H9 (cell line): ENCODE data around the gene AJAP1. TPM values are rescaled to one million over a fixed set of nuclear protein-coding genes. Genes with fewer than 3 reads are reported as not detected.

ENCODE experiments used
- DNase-seq: peaks from one replicate; pipeline ENCODE4 v3.0.0-alpha.2; 2017
- H2AFZ ChIP-seq: one replicate; pipeline ENCODE4 v1.6.1; 2013; ENCODE audit warnings: mild to moderate bottlenecking, low read length, control low read depth, moderate library complexity
- H2AK5ac ChIP-seq: 2 replicates; pipeline ENCODE4 v1.6.1; 2013; ENCODE audit warnings: low read length, control low read depth, mixed read lengths; ENCODE audit not compliant: insufficient read length
- H2BK120ac ChIP-seq: one replicate; pipeline ENCODE4 v1.6.1; 2013; ENCODE audit warnings: low read depth, mild to moderate bottlenecking, low read length, control low read depth, inconsistent platforms; ENCODE audit not compliant: poor library complexity, severe bottlenecking
- H2BK12ac ChIP-seq: 2 replicates; pipeline ENCODE4 v1.6.1; 2013; ENCODE audit warnings: low read length, control low read depth, mixed read lengths, low read depth; ENCODE audit not compliant: insufficient read length
- H2BK15ac ChIP-seq: 2 replicates; pipeline ENCODE4 v1.6.1; 2013; ENCODE audit warnings: low read depth, low read length, control low read depth
- H2BK20ac ChIP-seq: one replicate; pipeline ENCODE4 v1.6.1; 2013; ENCODE audit warnings: low read depth, mild to moderate bottlenecking, low read length, control low read depth, inconsistent platforms; ENCODE audit not compliant: poor library complexity, severe bottlenecking
- H2BK5ac ChIP-seq: 2 replicates; pipeline ENCODE4 v1.6.1; 2013; ENCODE audit warnings: low read length, control low read depth, mixed read lengths; ENCODE audit not compliant: insufficient read length
- H3K14ac ChIP-seq: 2 replicates; pipeline ENCODE4 v1.6.1; 2013; ENCODE audit warnings: low read length, control low read depth; ENCODE audit not compliant: insufficient read depth
- H3K18ac ChIP-seq: 2 replicates; pipeline ENCODE4 v1.6.1; 2013; ENCODE audit warnings: low read depth, mild to moderate bottlenecking, mixed read lengths, low read length, control low read depth; ENCODE audit not compliant: insufficient read length
- H3K23ac ChIP-seq: 2 replicates; pipeline ENCODE4 v1.6.1; 2013; ENCODE audit warnings: low read length, control low read depth, mixed read lengths, low read depth; ENCODE audit not compliant: insufficient read length
- H3K23me2 ChIP-seq: 2 replicates; pipeline ENCODE4 v1.6.1; 2013; ENCODE audit warnings: low read depth, mild to moderate bottlenecking, mixed read lengths, low read length, control low read depth; ENCODE audit not compliant: insufficient read length, poor library complexity, severe bottlenecking
- H3K27ac ChIP-seq: 2 replicates; pipeline ENCODE4 v1.5.1; 2013; ENCODE audit warnings: low read length, control low read depth, mixed read lengths, low read depth; ENCODE audit not compliant: insufficient read length
- H3K27me3 ChIP-seq: 2 replicates; pipeline ENCODE4 v1.6.1; 2013; ENCODE audit warnings: low read length, control low read depth, inconsistent platforms; ENCODE audit not compliant: insufficient read depth
- H3K4ac ChIP-seq: 2 replicates; pipeline ENCODE4 v1.6.1; 2013; ENCODE audit warnings: low read depth, mild to moderate bottlenecking, control low read depth, inconsistent platforms, low read length, moderate library complexity
- H3K4me1 ChIP-seq: 2 replicates; pipeline ENCODE4 v1.6.1; 2013; ENCODE audit warnings: low read length, control low read depth, inconsistent platforms; ENCODE audit not compliant: insufficient read depth
- H3K4me2 ChIP-seq: 2 replicates; pipeline ENCODE4 v1.6.1; 2013; ENCODE audit warnings: low read length, control low read depth, mixed read lengths; ENCODE audit not compliant: insufficient read length, insufficient read depth
- H3K56ac ChIP-seq: 2 replicates; pipeline ENCODE4 v1.6.1; 2013; ENCODE audit warnings: low read depth, mild to moderate bottlenecking, mixed read lengths, low read length, control low read depth; ENCODE audit not compliant: insufficient read length
- H3K79me1 ChIP-seq: 2 replicates; pipeline ENCODE4 v1.6.1; 2013; ENCODE audit warnings: low read depth, mild to moderate bottlenecking, moderate library complexity, low read length, control low read depth, inconsistent platforms; ENCODE audit not compliant: insufficient read depth, poor library complexity, severe bottlenecking
- H3K79me2 ChIP-seq: 2 replicates; pipeline ENCODE4 v1.6.1; 2013; ENCODE audit warnings: low read length, control low read depth, inconsistent platforms; ENCODE audit not compliant: insufficient read depth
- H3K9ac ChIP-seq: 2 replicates; pipeline ENCODE4 v1.6.1; 2013; ENCODE audit warnings: low read length, control low read depth, mixed read lengths; ENCODE audit not compliant: insufficient read length; ENCODE audit errors: extremely low read depth
- H3K9me3 ChIP-seq: one replicate; pipeline ENCODE4 v1.6.1; 2013; ENCODE audit warnings: low read depth, low read length, inconsistent platforms; ENCODE audit not compliant: control insufficient read depth
- H3T11ph ChIP-seq: one replicate; pipeline ENCODE4 v1.6.1; 2013; ENCODE audit warnings: mild to moderate bottlenecking, low read length, control low read depth, inconsistent platforms
- H4K20me1 ChIP-seq: one replicate; pipeline ENCODE4 v1.6.1; 2013; ENCODE audit not compliant: control insufficient read depth, insufficient read length, insufficient read depth
- H4K5ac ChIP-seq: 2 replicates; pipeline ENCODE4 v1.6.1; 2013; ENCODE audit warnings: low read depth, mild to moderate bottlenecking, mixed read lengths, low read length, control low read depth; ENCODE audit not compliant: insufficient read length
- H4K8ac ChIP-seq: replicated peaks from 2 replicates; pipeline ENCODE4 v1.6.1; 2013; ENCODE audit warnings: low read length, control low read depth, mixed read lengths, low read depth; ENCODE audit not compliant: insufficient read length
- H4K91ac ChIP-seq: 2 replicates; pipeline ENCODE4 v1.6.1; 2013; ENCODE audit warnings: low read depth, mild to moderate bottlenecking, moderate library complexity, mixed read lengths, low read length, control low read depth; ENCODE audit not compliant: insufficient read length
- H3K27ac Mint-ChIP-seq, 3 experiments: 2 replicates in 2 of 3; 3 replicates in 1 of 3; pipeline ENCODE4 v1.8.0; 2020 to 2021; ENCODE audit warnings: mixed read lengths in 3 of 3, mild to moderate bottlenecking in 1 of 3, moderate library complexity in 1 of 3
- H3K27me3 Mint-ChIP-seq: 2 replicates; pipeline ENCODE4 v1.8.0; 2021; ENCODE audit warnings: low read depth, mild to moderate bottlenecking, moderate library complexity, mixed read lengths
- H3K36me3 Mint-ChIP-seq, 3 experiments: 2 replicates in 2 of 3; 3 replicates in 1 of 3; pipeline ENCODE4 v1.8.0; 2020 to 2021; ENCODE audit warnings: low read depth in 3 of 3, mixed read lengths in 3 of 3; ENCODE audit not compliant: insufficient read depth in 1 of 3
- H3K4me1 Mint-ChIP-seq, 2 experiments: 2 replicates each; pipeline ENCODE4 v1.8.0; 2020; ENCODE audit warnings: mixed read lengths in 2 of 2
- H3K4me3 Mint-ChIP-seq, 2 experiments: 2 replicates in 1 of 2; 3 replicates in 1 of 2; pipeline ENCODE4 v1.8.0; 2020 to 2021; ENCODE audit warnings: mild to moderate bottlenecking in 2 of 2, mixed read lengths in 2 of 2, moderate library complexity in 1 of 2
- H3K9me3 Mint-ChIP-seq, 2 experiments: 2 replicates in 1 of 2; 3 replicates in 1 of 2; pipeline ENCODE4 v1.8.0; 2020; ENCODE audit warnings: mild to moderate bottlenecking in 2 of 2, mixed read lengths in 2 of 2, moderate library complexity in 1 of 2
- CTCF ChIP-seq: fragments of 200-600 bp; sonication (generic); conservative IDR thresholded peaks from 3 replicates; pipeline ENCODE4 v1.8.0; 2021; ENCODE audit warnings: antibody characterized with exemption, mild to moderate bottlenecking
- WGBS: extraction: QIAGEN DNeasy Blood & Tissue Kit; methylation state at CpG from one replicate; pipeline ENCODE4 v1.1.7; 2013; ENCODE audit warnings: missing lambda C conversion rate, low lambda C conversion rate, mixed read lengths; ENCODE audit not compliant: insufficient read length; ENCODE audit errors: extremely low coverage; 5-methylcytosine and 5-hydroxymethylcytosine counted together
- total RNA-seq: library from RNA; stranded (reverse); gene quantifications from 2 replicates; pipeline ENCODE4 v1.2.1, GENCODE V29; 2021

Gene AJAP1
- total RNA-seq, 1 experiment from 2014 or later: 8.6 TPM

- Histone ChIP-seq H3K79me2 (no peaks in the 10 kb centered on the region), H3K56ac (no peak overlapping the region), H2AK5ac (no peak overlapping the region), H4K20me1 (no peaks in the 10 kb centered on the region), H4K5ac (no peak overlapping the region), H3K14ac (no peak overlapping the region), H3K27me3 (no peaks in the 10 kb centered on the region), H3T11ph (no peak overlapping the region), H3K23ac (no peak overlapping the region), H3K4ac (no peak overlapping the region), H3K9me3 (no peaks in the 10 kb centered on the region), H4K8ac (no peak overlapping the region), H4K91ac (no peak overlapping the region), H2BK12ac (no peak overlapping the region), H2BK20ac (no peak overlapping the region), H3K79me1 (no peaks in the 10 kb centered on the region), H2AFZ (no peak overlapping the region), H2BK120ac (no peak overlapping the region), H3K4me2 (no peak overlapping the region), H3K27ac (no peak overlapping the region), H3K4me1 (no peaks in the 10 kb centered on the region; the same call in 1 of the 2 replicates), H2BK5ac (no peak overlapping the region), H3K18ac (no peak overlapping the region), H2BK15ac (no peak overlapping the region), H3K9ac (no peak overlapping the region), H3K23me2 (no peaks in the 10 kb centered on the region)
- no peak; the same call in 2 of the 3 replicates for TF ChIP-seq CTCF
- Mint-ChIP-seq H3K27me3 (peaks cover 8% of the 10 kb centered on the region), H3K4me1 (peaks cover 13 to 20% of the 10 kb centered on the region in 2 experiments), H3K9me3 (peaks cover 4 to 8% of the 10 kb centered on the region in 2 experiments; a peak in 4 of 5 replicates), H3K4me3 (no peak overlapping the region), H3K36me3 (peaks cover 0 to 15% (median 6%) of the 10 kb centered on the region in 3 experiments; a peak in 4 of 7 replicates), H3K27ac (peak overlapping the region in 1 of 3 experiments; percentile 89; a peak in 1 of 7 replicates)
- no peak for DNase-seq
- no CpG with 5 or more reads among the region's 8 CpGs for WGBS
These were observed 87.5 kb downstream of the AJAP1 start for GRCh38 chr1:4741876-4742423.
